Endothelial cell of umbilical vein (primary cell): ENCODE measurements around the gene HMGB3.

Experiments used
- EZH2 ChIP-seq: IDR thresholded peaks from 2 replicates; pipeline ENCODE4 v1.6.1; 2012; ENCODE audit warnings: borderline replicate concordance, low read depth, mild to moderate bottlenecking, moderate library complexity, low read length, inconsistent platforms; ENCODE audit not compliant: severe bottlenecking
- FOS ChIP-seq: IDR thresholded peaks from 2 replicates; pipeline ENCODE4 v1.6.1; 2011; ENCODE audit warnings: mild to moderate bottlenecking, low read length, moderate library complexity, borderline replicate concordance; ENCODE audit not compliant: insufficient read depth
- GATA2 ChIP-seq: IDR thresholded peaks from 2 replicates; pipeline ENCODE4 v1.7.0; 2011; ENCODE audit warnings: low read depth, mild to moderate bottlenecking, moderate library complexity, mixed read lengths, low read length; ENCODE audit not compliant: insufficient read length, insufficient read depth
- POLR2A ChIP-seq: IDR thresholded peaks from 2 replicates; pipeline ENCODE4 v1.6.1; 2012; ENCODE audit warnings: low read depth, mild to moderate bottlenecking, control low read depth, low read length
- POLR2AphosphoS5 ChIP-seq: IDR thresholded peaks from 2 replicates; pipeline ENCODE4 v1.6.1; 2012; ENCODE audit warnings: low read depth, mild to moderate bottlenecking, control low read depth, low read length, moderate library complexity; ENCODE audit not compliant: insufficient read depth
- TF ChIP-seq, protein P1 (sequence below), 2 donors: IDR thresholded peaks; 1 replicate in 1 of 2; 2 replicates in 1 of 2; pipeline ENCODE4 v1.5.1; 2011; ENCODE audit warnings: low read length in 2 of 2, mild to moderate bottlenecking in 2 of 2, moderate library complexity in 2 of 2, control low read depth in 1 of 2, inconsistent platforms in 1 of 2, low read depth in 1 of 2; ENCODE audit not compliant: insufficient read depth in 1 of 2; ENCODE audit errors: extremely low read depth in 1 of 2
- TF ChIP-seq, protein P2 (sequence below): IDR thresholded peaks from 2 replicates; pipeline ENCODE4 v1.6.1; 2011; ENCODE audit not compliant: insufficient read depth, insufficient read length

DNA sequence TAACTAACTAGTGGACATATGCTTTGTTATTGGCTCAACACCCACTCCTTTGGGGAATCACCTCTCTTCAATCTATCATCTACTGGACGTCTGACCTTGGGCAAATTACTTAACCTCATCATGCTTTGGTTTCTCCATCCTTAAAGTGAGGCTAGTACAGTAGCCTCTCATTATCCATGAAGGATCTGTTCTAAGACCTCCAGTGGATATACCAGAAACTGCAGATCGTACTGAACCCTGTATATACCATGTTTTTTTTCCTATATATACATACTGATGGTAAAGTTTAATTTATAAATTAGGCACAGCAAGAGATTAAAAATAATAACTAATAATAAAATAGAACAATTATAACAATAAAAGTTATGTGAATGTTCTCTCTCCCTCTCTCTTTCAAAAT is 56.2 kb downstream of the HMGB3 start:
- no peak for TF ChIP-seq POLR2A
- TF ChIP-seq, protein P1, sequence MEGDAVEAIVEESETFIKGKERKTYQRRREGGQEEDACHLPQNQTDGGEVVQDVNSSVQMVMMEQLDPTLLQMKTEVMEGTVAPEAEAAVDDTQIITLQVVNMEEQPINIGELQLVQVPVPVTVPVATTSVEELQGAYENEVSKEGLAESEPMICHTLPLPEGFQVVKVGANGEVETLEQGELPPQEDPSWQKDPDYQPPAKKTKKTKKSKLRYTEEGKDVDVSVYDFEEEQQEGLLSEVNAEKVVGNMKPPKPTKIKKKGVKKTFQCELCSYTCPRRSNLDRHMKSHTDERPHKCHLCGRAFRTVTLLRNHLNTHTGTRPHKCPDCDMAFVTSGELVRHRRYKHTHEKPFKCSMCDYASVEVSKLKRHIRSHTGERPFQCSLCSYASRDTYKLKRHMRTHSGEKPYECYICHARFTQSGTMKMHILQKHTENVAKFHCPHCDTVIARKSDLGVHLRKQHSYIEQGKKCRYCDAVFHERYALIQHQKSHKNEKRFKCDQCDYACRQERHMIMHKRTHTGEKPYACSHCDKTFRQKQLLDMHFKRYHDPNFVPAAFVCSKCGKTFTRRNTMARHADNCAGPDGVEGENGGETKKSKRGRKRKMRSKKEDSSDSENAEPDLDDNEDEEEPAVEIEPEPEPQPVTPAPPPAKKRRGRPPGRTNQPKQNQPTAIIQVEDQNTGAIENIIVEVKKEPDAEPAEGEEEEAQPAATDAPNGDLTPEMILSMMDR (IDR thresholded peaks at IDR 0.05; ENCODE audit: extremely low read depth in 1 of 2, insufficient read depth in 1 of 2, low read depth in 1 of 2, low read length in 2 of 2): no peak
- TF ChIP-seq, protein P2, sequence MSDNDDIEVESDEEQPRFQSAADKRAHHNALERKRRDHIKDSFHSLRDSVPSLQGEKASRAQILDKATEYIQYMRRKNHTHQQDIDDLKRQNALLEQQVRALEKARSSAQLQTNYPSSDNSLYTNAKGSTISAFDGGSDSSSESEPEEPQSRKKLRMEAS: no peak
- no peak for TF ChIP-seq POLR2AphosphoS5
- no peak for TF ChIP-seq FOS
- TF ChIP-seq EZH2: no peak
- no peak for TF ChIP-seq GATA2
